Neural progenitor cell (in vitro differentiated cells): ENCODE measurements around the gene DCAF7. TPM values are rescaled to one million over a fixed set of nuclear protein-coding genes. Genes with fewer than 3 reads are reported as not detected.

Experiments used
- DNase-seq: peaks from one replicate; pipeline ENCODE4 v3.0.0-alpha.2; 2016; ENCODE audit warnings: low spot score
- H2AFZ ChIP-seq: fragments of 200-600 bp; sonication (generic); replicated peaks from 2 replicates; pipeline ENCODE4 v1.6.1; 2016; ENCODE audit warnings: antibody characterized with exemption
- H3F3A ChIP-seq: fragments of 200-600 bp; sonication (generic); 2 replicates; pipeline ENCODE4 v1.6.1; 2016; ENCODE audit warnings: antibody characterized with exemption, low read depth
- H3K27ac ChIP-seq: fragments of 200-600 bp; sonication (generic); 2 replicates; pipeline ENCODE4 v1.5.1; 2016; ENCODE audit warnings: mild to moderate bottlenecking
- H3K27me3 ChIP-seq: fragments of 200-600 bp; sonication (generic); 2 replicates; pipeline ENCODE4 v1.6.1; 2016; ENCODE audit warnings: mild to moderate bottlenecking, moderate library complexity
- H3K36me3 ChIP-seq: fragments of 200-600 bp; sonication (generic); 2 replicates; pipeline ENCODE4 v1.5.1; 2016
- H3K4me1 ChIP-seq: fragments of 200-600 bp; sonication (generic); 2 replicates; pipeline ENCODE4 v1.6.1; 2016; ENCODE audit warnings: mixed run types
- H3K4me2 ChIP-seq: fragments of 200-600 bp; sonication (generic); 2 replicates; pipeline ENCODE4 v1.6.1; 2016
- H3K4me3 ChIP-seq: fragments of 200-600 bp; sonication (generic); 2 replicates; pipeline ENCODE4 v1.5.1; 2016
- H3K79me2 ChIP-seq: fragments of 200-600 bp; sonication (generic); 2 replicates; pipeline ENCODE4 v1.6.1; 2016; ENCODE audit warnings: low read depth
- H3K9ac ChIP-seq: fragments of 200-600 bp; sonication (generic); 2 replicates; pipeline ENCODE4 v1.6.1; 2016
- H3K9me3 ChIP-seq: fragments of 200-600 bp; sonication (generic); 2 replicates; pipeline ENCODE4 v1.5.1; 2016; ENCODE audit warnings: low read depth
- H4K20me1 ChIP-seq: fragments of 200-600 bp; sonication (generic); 2 replicates; pipeline ENCODE4 v1.6.1; 2016; ENCODE audit warnings: low read depth
- H3K27ac Mint-ChIP-seq: 3 replicates; pipeline ENCODE4 v1.8.0; 2021; ENCODE audit warnings: mixed read lengths
- H3K27me3 Mint-ChIP-seq: 2 replicates; pipeline ENCODE4 v1.8.0; 2022; ENCODE audit warnings: low read depth, mild to moderate bottlenecking, inconsistent platforms, moderate library complexity, mixed read lengths; ENCODE audit not compliant: insufficient read depth
- H3K36me3 Mint-ChIP-seq: 3 replicates; pipeline ENCODE4 v1.8.0; 2021; ENCODE audit warnings: mixed read lengths
- H3K4me1 Mint-ChIP-seq: 3 replicates; pipeline ENCODE4 v1.8.0; 2021; ENCODE audit warnings: mixed read lengths
- H3K4me3 Mint-ChIP-seq: 3 replicates; pipeline ENCODE4 v1.8.0; 2021; ENCODE audit warnings: mild to moderate bottlenecking, moderate library complexity, mixed read lengths
- H3K9me3 Mint-ChIP-seq: 3 replicates; pipeline ENCODE4 v1.8.0; 2020; ENCODE audit warnings: mixed read lengths
- CTCF ChIP-seq: fragments of 200-600 bp; sonication (generic); IDR thresholded peaks from 2 replicates; pipeline ENCODE4 v1.5.1; 2017; ENCODE audit warnings: antibody characterized with exemption, mild to moderate bottlenecking
- EZH2 ChIP-seq: fragments of 200-600 bp; sonication (generic); IDR thresholded peaks from 2 replicates; pipeline ENCODE4 v1.6.1; 2017; ENCODE audit warnings: antibody characterized with exemption, mild to moderate bottlenecking, moderate library complexity
- EZH2phosphoT487 ChIP-seq: fragments of 200-600 bp; sonication (generic); IDR thresholded peaks from 2 replicates; pipeline ENCODE4 v1.6.1; 2017; ENCODE audit warnings: antibody characterized with exemption
- total RNA-seq: library from RNA; depleted of rRNA; stranded (reverse); fragments of >200 nt; gene quantifications from 2 replicates; pipeline ENCODE4 v1.2.3, GENCODE V29; 2015; ENCODE audit warnings: low replicate concordance

DCAF7 gene
- total RNA-seq, 1 donor from 2014 or later = 56.5 TPM

DNA sequence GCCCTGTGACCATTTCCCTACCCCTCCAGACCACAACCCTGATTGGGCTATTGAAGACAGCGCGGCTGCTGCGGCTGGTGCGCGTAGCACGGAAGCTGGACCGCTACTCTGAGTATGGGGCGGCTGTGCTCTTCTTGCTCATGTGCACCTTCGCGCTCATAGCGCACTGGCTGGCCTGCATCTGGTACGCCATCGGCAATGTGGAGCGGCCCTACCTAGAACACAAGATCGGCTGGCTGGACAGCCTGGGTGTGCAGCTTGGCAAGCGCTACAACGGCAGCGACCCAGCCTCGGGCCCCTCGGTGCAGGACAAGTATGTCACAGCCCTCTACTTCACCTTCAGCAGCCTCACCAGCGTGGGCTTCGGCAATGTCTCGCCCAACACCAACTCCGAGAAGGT, 14.6 kb upstream of the DCAF7 start:
- H3K4me3 Mint-ChIP-seq = no peak overlapping the region
- H3K27me3 Mint-ChIP-seq = peaks cover 10% of the 10 kb centered on the region
- no peaks in the 10 kb centered on the region for H3F3A ChIP-seq

DNA sequence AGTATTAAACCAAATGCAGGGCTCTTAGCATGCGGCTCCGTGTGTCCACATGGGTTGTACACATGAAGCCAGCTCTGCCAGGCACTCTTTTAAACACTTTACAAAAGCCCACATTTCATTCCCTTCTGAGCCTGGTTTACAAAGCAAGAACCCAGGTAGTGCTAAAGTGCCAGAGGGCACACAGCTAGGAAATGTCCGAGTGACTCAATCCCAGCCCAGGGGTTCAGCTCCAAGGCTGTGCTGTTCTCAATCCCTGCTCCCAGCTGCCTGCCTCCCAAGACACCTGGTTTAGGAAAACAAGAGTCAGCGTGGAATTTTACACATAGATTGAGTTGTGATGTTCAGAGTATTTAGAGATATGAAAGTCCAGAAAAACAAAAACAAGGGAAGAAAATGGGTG, 13.3 kb upstream of the DCAF7 start:
- Histone ChIP-seq H3K9ac (no peak overlapping the region), H3K36me3 (no peaks in the 10 kb centered on the region), H2AFZ (no peak overlapping the region), H3K4me1 (no peaks in the 10 kb centered on the region), H3K27ac (no peak overlapping the region), H3K27me3 (peaks cover 35% of the 10 kb centered on the region), H3K4me3 (no peak overlapping the region), H3K4me2 (no peak overlapping the region), H3K79me2 (no peaks in the 10 kb centered on the region), H3K9me3 (no peaks in the 10 kb centered on the region), H3F3A (no peaks in the 10 kb centered on the region), H4K20me1 (no peaks in the 10 kb centered on the region)
- DNase-seq = no peak
- no peak overlapping the region for H3K4me3 Mint-ChIP-seq
- TF ChIP-seq CTCF (no peak), EZH2 (no peak), EZH2phosphoT487 (no peak)
- H3K4me1 Mint-ChIP-seq = peaks cover 7% of the 10 kb centered on the region
- no peaks in the 10 kb centered on the region for H3K36me3 Mint-ChIP-seq
- peaks cover 16% of the 10 kb centered on the region for H3K27me3 Mint-ChIP-seq
- H3K9me3 Mint-ChIP-seq = no peaks in the 10 kb centered on the region
- H3K27ac Mint-ChIP-seq = no peak overlapping the region

More for the DNA sequence above, 14.6 kb upstream of the DCAF7 start:
- Histone ChIP-seq H3K79me2 (no peaks in the 10 kb centered on the region), H3K36me3 (no peaks in the 10 kb centered on the region), H3K9me3 (no peaks in the 10 kb centered on the region), H3K4me3 (no peak overlapping the region), H3K4me1 (no peaks in the 10 kb centered on the region), H3K27ac (no peak overlapping the region), H3K4me2 (no peak overlapping the region), H4K20me1 (no peaks in the 10 kb centered on the region), H3K9ac (no peak overlapping the region), H3K27me3 (peaks cover 35% of the 10 kb centered on the region), H2AFZ (no peak overlapping the region)
- Mint-ChIP-seq H3K27ac (no peak overlapping the region), H3K36me3 (no peaks in the 10 kb centered on the region), H3K4me1 (peaks cover 4% of the 10 kb centered on the region), H3K9me3 (no peaks in the 10 kb centered on the region)
- TF ChIP-seq EZH2phosphoT487 (no peak), CTCF (no peak), EZH2 (no peak)
- no peak for DNase-seq

DNA sequence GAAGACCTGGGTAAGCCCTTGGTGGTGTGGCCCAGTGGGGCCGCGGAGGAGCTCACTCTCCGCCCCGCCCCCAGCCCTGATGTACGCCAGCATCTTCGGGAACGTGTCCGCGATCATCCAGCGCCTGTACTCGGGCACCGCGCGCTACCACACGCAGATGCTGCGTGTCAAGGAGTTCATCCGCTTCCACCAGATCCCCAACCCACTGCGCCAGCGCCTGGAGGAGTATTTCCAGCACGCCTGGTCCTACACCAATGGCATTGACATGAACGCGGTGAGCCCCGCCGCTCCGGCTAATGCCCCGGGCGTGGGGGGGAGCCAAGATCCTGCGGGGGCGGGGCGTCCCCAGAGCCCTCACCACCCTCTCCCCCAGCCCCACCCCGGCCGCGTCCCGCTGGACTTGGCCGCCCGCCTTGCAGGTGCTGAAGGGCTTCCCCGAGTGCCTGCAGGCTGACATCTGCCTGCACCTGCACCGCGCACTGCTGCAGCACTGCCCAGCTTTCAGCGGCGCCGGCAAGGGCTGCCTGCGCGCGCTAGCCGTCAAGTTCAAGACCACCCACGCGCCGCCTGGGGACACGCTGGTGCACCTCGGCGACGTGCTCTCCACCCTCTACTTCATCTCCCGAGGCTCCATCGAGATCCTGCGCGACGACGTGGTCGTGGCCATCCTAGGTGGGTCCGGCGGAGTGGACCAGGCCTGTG, 12.1 kb upstream of the DCAF7 start:
- Mint-ChIP-seq H3K36me3 (no peaks in the 10 kb centered on the region), H3K4me1 (peaks cover 7% of the 10 kb centered on the region)

More for the DNA sequence above, 12.1 kb upstream of the DCAF7 start:
- peaks cover 35% of the 10 kb centered on the region for H3K27me3 ChIP-seq
- no peak for TF ChIP-seq CTCF
- TF ChIP-seq EZH2phosphoT487 = peak; percentile 31
- peak; percentile 9 for DNase-seq
- H3K9me3 Mint-ChIP-seq = no peaks in the 10 kb centered on the region
- H4K20me1 ChIP-seq = no peaks in the 10 kb centered on the region
- peaks cover 16% of the 10 kb centered on the region for H3K27me3 Mint-ChIP-seq
- H3K4me2 ChIP-seq = peak overlapping the region; percentile 52
- no peaks in the 10 kb centered on the region for H3K79me2 ChIP-seq
- H2AFZ ChIP-seq = no peak overlapping the region
- no peak overlapping the region for H3K4me3 Mint-ChIP-seq
- H3K27ac Mint-ChIP-seq = no peak overlapping the region
- H3K9ac ChIP-seq = no peak overlapping the region
- no peaks in the 10 kb centered on the region for H3K4me1 ChIP-seq
- no peak overlapping the region for H3K27ac ChIP-seq
- no peaks in the 10 kb centered on the region for H3K36me3 ChIP-seq
- no peak overlapping the region for H3K4me3 ChIP-seq
- H3K9me3 ChIP-seq = no peaks in the 10 kb centered on the region
- H3F3A ChIP-seq = no peaks in the 10 kb centered on the region
